C1 segment of cervical spinal cord (tissue), 14 donors: ENCODE measurements around the gene ZNF20.

ENCODE experiments used
- DNase-seq, 14 donors: peaks; one replicate each; lab custom pipeline; 2025; lab: John Stamatoyannopoulos, UW

ZNF20 gene

DNA sequence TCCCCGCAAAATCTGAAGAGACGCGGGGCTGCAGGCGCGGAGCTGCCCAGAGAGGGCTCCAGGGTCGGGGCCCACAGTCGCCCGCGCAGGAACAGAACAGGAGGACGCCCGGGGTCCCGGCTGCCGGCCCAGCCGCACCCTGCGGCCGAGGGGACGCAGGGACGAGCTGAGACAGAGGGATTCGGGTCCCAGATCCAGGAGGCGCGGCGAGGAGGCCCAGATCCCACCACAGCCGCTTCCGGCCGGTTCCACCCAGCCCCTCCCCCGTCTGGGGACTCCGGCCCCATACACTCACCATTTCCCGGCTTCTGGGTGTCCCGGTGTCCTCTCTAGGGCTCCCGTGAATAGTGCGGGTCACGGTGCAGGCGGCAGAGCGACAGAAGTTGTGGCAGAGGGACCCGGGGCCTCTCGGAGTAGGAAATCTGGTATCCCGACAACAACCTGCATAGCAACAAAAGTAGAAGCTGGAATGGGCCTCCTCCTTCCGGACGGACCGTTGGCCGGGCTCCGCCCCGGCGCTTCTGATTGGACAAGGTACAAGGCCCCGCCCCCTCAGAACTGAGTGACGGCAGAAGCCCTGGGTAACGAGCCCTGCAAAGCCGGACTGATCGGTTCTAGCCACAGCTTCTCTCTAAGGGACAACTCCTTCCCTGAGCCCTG is at the start of gene ZNF20:
Gene ZNF20 (minus strand): TSS at position 466 of the 660 bp plus-strand sequence. CDS start 168 bp downstream, at position 298.
- DNase-seq = peak; percentile 55 to 94 (median 90)

DNA sequence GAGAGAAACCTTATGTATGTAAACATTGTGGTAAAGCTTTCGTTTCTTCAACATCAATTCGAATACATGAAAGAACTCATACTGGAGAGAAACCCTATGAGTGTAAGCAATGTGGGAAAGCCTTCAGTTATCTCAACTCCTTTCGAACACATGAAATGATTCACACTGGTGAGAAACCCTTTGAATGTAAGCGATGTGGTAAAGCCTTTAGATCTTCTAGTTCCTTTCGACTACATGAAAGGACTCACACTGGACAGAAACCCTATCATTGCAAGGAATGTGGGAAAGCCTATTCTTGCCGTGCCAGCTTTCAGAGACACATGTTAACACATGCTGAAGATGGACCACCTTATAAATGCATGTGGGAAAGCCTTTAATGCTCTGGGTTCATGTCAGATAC is 47.5 kb upstream of the ZNF20 start:
- DNase-seq = no peak

DNA sequence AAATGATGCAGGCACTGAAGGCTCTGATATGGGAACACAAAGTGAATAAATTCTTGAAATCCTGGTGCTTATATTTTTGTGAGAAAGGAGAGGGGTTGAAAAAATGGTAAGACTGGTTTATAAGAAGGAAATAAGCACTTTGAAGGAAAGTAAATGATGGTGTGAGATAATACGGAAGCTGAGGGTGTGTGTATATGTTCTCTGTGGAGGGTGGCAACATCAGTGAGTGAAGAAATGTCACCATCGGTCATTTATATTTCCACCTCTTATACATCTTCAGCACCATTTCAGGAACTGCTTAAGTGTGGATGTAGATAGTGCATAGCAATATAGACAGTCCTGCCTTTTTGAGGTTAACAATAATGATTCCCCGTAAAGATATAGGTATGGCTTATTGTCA is 40.2 kb upstream of the ZNF20 start:
- no peak for DNase-seq

DNA sequence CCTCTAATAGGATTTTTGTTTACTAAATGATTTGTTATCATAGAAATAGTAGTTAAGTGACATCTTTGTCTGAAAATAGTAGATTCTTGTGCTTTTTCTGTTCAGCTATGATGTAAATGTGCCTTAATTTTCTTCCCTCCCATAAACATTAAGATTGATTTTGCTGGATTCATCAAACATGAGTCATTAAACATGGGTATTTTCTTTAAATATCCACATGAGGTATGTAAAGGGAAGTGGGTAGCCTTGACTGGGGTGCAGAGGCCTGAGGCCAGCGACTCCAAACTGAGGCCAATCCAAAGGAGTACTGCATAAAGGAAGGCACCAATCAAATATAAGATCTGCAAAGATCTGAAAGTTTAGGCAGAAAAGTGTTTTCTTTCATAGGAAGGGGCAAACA is 26.5 kb upstream of the ZNF20 start:
- no peak for DNase-seq

DNA sequence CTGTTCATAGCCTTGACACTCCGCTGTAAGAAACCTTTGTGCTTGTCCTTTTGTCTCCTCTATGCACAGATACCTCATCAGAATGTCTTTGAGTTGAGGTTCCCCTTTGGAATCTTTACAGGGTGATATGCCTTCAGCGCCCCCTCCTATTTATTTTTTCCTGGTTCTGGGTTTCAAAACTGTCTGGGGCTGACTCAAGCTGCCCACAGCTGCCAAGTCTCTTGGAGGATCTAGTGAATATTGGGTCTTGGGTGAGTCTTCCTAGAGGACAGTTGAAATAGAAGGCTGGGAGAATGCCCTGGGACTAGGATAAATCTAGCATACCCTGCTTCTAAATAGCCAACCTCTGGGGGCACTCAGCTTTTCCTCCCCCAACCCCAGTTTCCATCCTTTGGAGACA is 23.7 kb upstream of the ZNF20 start:
- DNase-seq = no peak

DNA sequence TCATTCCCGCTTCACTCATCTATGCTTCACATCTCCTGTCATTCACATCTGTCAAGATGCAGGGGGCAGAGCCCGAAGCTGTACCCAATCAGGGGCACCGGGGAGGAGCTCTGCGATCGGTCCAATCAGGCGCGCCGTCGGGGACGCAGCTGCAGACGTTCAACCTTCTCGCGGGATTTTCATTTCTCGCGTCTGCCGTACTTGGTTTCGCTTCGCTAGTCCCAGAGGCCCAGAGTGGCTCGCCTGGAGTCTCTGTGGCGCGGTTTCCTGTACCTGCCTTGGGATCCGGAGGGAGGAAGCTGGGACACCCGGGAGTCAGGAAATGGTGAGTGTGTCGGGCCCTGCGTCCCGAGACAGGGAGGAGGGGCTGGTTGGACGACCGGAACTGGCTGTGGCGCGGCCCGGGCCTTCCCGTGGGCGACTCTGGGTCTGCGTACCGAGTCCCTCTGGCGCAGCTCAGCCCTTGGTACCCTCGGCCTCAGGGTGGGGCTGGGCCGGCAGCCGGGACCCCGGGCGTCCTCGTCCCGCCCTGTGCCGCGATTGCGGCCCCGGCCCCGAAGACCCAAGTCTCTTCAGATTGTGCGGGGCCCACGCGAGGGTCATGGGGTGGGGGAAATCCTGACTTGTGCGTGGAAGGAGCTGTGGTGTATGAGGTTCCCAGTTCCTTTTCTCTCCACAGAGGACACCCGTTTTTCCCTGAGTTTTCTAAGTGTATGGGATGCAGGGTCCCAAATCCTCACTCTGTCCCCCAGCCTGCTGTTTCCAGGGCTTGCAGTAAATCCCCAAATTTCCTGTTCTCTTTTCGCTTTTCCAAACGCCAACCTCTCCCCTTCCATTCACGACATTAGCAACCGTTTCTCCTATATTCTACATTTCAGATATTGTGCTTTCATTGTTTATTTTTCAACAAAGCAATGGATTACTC is 23.0 kb upstream of the ZNF20 start, which contains the start of gene ZNF136:
Gene ZNF136 (plus strand): TSS at position 215 of the 925 bp plus-strand sequence. CDS start 108 bp downstream, at position 323.
- DNase-seq = peak in 13 of 14 donors; percentile 42 to 91 (median 83)

DNA sequence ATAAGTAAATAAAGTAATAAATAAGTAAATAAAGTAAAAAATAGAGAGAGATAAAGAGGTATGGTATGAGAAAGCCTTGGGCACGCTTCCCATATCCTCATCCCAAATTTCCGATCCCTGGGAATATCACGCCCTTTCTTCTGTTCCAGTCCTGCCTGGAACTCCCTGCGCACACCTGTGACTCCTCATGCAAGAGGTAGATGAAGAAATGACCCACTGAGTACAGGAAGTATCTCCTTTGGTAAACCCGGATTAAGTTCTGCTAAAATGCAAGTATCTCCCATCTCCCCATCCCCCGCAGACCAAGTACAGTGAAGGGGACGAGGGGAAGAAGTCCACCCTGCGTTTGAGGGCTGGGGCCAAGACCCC is 22.3 kb upstream of the ZNF20 start:
- DNase-seq = no peak

DNA sequence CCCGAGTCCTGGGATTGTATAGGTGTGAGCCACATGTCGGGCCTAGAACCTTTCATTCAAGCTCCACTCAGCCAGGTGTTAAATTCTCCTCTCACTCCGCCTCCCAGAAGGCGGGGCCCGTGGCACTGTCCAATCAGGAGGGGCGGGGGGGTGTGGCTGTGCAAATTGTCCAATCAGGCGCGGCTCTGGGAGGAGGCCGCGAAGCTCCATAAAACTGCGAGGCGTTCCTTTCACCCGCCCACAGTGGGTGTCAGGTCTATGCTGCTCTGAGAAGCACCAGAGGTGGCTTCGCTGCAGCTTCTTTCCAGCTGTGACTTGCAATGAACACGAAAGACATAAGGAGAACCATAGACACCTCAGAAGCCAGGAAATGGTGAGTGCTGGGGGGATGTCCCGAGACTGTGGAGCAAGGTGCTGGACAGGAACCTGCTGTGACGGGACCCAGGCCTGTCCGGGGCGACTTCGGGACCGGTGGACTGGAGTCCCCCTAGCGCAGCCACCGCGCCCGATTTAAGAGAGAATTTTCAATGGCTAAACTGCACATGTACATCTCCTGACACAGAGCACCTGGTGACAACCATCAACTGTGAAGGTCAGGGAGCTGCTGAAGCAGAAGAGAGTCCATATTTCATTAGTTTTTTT is 19.7 kb upstream of the ZNF20 start:
- DNase-seq = no peak

DNA sequence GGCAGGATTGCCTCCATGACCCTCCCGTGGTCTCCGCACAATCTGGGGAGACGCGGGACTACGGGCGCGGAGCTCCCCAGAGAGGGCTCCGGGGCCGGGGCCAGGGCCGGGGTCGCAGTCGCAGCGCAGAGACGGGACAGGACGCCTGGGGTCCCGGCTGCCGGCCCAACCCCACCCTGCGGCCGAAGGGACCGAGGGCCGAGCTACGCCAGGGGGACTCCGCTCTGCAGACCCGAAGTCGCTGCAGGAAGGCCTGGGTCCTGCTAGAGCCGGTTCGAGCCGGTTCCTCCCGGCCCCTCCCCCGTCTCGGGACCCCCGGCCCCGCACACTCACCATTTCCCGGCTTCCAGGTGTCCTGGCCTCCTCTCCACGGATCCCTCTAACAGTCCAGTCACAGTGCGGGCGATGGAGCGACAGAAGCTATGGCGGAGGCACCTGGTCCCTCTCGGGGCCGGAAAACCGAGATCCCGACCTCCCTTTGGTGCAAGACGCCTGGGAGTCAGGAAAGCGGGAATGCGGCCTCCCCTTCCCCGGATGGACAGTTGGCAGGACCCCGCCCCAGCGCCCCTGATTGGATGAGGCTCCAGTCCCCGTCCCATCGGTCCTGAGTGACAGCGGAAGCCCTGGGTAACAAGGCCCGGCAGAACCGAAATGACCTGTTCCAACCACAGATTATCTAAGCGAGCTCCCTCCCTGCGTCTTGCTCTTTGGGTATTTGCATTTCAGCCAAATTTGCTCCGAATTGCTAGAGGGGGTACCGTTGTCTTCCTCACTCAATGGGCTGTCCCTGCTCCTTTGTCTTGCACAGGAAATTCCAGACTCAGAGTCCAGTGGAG is 16.3 kb upstream of the ZNF20 start, which contains the start of gene ZNF625:
Gene ZNF625 (minus strand): TSS at position 512 of the 836 bp plus-strand sequence. CDS start 176 bp downstream, at position 336.
- peak; percentile 26 to 95 (median 80) for DNase-seq

DNA sequence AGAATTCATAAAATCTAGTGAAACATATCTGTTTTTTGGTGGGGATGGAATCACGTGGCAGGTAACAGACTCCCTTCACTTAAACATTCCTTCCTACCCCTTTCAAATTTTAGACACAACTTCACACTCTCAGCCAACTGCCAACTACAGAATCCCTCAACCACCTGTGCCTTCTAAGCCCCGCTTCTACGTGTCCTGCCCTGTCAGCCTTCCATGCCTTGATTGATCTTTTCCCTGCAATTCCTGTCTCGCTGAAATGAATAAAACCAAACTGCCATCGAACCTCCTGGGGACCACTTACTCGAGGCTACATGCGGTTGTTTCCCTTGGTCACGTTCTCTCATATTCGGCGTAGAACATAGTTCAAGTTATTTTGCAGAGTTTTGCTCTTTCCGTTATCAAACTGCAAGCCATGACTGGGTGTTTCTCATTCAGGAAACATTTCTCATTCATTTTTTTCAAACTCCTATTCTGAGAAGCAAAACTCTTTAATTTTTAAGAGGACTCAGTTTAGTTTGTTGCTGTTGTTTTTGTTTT is 15.2 kb upstream of the ZNF20 start:
- DNase-seq = no peak

DNA sequence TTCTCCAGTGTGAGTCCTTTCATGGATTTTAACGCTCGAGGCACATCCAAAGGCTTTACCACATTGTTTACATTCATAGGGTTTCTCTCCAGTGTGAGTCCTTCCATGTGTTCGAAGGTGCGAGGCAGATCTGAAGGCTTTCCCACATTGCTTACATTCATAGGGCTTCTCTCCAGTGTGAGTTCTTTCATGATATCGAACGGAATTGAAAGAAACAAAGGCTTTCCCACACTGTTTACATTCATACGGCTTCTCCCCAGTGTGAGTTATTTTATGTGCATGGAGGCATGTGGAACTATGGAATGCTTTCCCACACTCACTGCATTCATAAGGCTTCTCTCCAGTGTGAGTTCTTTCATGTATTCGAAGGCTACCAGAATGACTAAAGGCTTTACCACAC is 5.2 kb upstream of the ZNF20 start:
- no peak for DNase-seq

DNA sequence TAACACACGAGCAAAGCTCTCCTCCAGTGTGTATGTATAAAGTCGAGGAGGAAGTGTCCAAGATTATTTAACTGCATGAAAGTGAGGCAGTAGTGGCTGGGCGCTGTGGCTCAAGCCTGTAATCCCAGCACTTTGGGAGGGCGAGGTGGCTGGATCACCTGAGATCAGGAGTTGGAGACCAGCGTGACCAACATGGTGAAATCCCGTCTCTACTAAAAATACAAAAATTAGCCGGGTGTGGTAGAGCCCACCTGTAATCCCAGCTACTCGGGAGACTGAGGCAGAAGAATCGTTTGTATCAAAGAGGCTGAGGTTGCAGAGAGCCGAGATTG is 1.2 kb upstream of the ZNF20 start:
- DNase-seq = no peak

DNA sequence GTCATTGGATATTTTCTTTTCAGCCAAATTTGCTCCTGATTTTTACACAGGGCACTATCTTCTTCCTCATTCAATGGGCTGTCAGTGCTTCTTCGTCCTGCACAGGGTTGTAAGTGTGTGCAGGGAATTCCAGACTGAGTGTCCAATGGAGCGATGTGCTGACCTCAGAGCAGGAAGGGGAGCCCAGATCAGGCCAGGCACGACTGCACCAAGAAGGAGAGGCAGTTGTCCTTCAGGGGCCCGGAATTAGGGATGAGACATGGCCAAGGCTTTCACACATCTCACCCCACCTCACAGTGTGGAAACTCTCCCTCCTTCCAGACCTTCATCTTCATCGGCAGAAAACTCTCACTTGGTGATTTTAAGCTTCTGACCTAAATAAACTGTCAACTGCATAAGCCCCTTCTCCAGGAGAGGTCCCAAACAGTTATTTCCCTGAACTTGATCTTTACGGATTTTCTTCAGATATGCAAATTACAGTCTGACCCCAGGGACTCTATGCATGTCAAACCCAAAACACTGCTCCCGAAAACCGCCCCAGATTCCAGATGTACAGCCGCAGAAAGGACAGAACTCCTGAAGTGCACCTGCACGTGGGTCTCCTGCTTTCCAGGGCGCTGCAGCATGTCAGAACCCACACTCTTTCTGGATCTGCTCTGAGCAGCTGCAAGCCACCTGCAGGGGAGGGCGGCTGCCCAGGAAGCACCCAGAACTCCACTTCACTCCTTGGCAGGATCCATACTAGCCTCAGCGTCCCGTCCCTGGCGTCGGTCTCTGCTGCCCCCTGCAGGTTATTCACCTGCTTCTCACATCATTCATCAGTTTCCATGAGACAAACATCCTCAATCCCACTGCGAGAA is 625 bp upstream of the ZNF20 start:
- peak in 13 of 14 donors; percentile 24 to 83 (median 74) for DNase-seq

DNA sequence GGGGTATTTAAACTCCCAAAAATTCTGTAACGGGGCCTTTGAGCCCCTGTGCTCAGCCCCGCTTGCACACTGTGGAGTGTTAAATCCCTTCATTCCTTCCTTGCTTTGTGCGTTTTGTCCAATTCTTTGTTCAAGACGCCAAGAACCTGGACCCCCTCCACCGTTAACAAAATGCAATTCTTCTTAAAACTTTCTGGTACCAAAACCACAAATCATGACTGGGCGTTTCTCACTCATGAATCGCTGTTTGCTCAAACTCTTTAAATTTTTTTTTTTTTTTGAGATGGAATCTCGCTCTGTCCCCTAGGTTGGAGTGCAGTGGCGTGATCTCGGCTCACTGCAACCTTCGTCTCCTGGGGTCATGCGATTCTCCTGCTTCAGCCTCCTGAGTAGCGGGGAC is 881 bp downstream of the ZNF20 start:
- DNase-seq = no peak

DNA sequence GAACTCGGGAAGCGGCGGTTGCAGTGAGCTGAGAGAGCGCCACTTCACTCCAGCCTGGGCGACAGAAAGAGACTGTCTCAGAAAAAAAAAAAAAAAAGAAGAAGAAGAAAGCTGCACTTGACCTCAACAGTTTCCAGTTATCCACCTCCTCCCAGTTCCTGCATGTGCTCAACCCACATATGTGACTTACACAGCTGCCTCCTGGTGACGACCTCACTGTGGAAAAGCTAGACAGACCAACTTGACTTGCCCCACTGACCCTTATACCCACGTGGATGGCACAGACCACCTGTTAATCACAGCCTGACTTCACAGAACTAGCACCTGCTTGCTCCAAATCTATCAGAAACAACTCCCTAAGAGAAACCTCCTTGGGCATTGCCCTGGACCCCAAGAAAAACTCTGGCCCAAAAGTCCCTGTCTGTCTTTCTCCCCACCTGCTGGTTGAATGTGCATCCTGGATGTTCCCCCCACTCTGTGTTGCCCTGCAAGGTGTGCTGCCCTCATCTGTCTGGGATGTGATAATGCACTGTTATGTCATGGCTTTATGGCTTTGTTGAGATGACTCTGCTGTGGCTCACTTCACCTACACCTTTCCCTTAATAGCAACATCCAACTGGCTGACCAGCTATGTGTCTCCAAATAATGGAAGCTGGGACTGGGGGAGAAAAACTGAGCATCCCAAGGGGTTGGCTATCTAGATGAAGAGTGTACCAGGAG is 2.8 kb downstream of the ZNF20 start:
- no peak for DNase-seq

DNA sequence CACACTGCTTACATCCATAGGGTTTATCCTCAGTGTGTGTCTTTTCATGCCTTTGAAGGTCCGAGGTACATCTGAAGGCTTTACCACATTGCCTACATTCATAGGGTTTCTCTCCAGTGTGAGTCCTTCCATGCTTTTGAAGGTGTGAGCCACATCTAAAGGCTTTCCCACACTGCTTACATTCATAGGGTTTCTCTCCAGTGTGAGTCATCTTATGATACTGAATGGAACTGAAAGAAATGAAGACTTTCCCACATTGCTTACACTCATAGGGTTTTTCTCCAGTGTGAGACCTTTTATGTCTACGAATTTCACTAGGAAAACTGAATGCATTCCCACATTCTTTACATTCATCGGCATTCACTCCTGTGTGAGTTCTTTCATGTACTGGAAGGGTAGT is 7.1 kb downstream of the ZNF20 start:
- no peak for DNase-seq

DNA sequence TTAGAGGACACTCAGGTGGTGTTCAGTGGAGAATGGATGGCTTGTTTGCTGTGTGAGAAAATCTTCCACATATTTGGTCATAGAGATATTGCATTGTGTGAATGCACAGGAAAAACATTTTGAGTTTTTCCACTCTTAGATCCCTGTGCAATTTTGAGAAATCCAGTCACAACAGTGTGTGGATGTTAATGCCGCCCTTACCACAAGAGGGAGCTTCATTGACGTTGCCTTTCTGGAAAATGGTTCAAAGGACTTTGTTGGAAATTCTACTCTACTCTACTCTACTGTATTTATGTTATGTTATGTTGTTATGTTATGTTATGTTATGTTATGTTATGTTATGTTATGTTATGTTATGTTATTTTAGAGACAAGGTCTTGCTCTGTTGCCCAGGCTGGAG is 13.4 kb downstream of the ZNF20 start:
- no peak for DNase-seq

DNA sequence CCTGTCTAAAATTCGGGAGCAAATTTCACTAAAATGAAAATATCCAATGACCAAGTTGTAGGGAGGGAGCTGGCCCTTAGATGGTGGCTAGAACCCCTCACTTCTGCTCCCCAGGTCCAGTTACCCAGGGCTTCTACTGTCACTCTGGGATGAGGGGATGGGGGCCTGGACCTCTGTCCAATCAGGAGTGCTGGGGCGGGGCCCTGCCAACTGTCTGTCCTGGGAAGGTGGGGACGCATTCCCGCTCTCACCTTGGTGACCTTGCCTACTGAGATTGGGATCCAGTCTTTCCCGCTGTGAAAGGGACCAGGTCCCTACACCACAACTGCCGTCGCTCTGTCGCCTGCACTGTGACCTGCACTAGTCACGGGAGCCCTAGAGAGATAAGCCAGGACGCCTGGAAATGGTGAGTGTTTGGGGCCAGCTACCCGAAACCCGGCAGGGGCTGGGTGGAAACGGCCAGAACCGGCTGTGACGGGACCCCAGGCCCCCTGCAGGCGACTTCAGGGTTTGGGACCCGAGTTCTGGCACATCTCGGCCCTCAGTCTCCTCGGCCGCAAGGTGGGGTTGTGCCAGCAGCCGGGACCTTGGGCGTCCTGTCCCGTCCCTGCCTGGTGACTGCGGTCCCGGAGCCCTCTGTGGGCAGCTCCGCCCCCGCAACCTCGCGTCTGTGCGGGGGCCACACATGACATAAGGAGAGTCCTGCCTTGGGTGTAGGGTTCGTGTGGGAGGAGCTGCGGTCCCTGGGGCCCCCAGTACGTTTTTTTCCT is 22.8 kb downstream of the ZNF20 start:
- no peak for DNase-seq

DNA sequence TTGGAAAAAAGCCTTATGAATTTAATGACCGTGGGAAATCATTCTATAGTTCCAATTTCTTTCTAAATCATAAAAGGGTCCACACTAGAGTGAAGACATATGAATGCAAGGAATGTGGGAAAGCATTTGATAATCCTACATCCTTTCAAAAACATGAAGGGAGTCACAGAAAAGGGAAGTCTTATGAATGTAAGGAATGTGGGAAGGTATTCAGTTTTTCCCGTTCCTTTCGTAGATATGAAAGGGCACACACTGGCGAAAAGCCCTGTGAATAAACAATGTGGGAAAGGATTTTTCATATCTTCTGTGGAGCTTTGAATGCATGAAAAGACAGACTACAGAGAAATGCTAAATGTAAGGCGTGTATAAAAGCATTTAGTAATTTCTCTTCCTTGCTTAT is 27.0 kb downstream of the ZNF20 start:
- DNase-seq = no peak
